NCI-H1436 treated with DMSO at 0.1 percent for 48 hours (cell line): ENCODE data around the gene PTPRCAP.
"Not testable (repeated sequence)": the region's sequence is repeated elsewhere in the genome, so short reads cannot be mapped to it uniquely, and the experiment has no call there.

Source experiments
- DNase-seq: peaks from one replicate; lab custom pipeline; 2025; lab: John Stamatoyannopoulos, UW

Gene PTPRCAP

GRCh38 chr11:67440229-67441097, 3.0 kb upstream of the PTPRCAP start:
- no peak for DNase-seq

GRCh38 chr11:67439321-67440228, 2.1 kb upstream of the PTPRCAP start:
- no peak for DNase-seq

GRCh38 chr11:67438158-67438902, 848 bp upstream of the PTPRCAP start:
- no peak for DNase-seq

GRCh38 chr11:67437809-67438157, 301 bp upstream of the PTPRCAP start:
- no peak for DNase-seq

GRCh38 chr11:67436459-67437081, 912 bp downstream of the PTPRCAP start:
- DNase-seq: no peak

GRCh38 chr11:67435727-67436458, 1.6 kb downstream of the PTPRCAP start:
- DNase-seq: no peak

- DNase-seq: no peak
These were observed 2.3 kb downstream of the PTPRCAP start for GRCh38 chr11:67435031-67435726.

- DNase-seq: no peak
These were observed 3.0 kb downstream of the PTPRCAP start for GRCh38 chr11:67434395-67434881.

- no peak for DNase-seq
These were observed 3.7 kb downstream of the PTPRCAP start for GRCh38 chr11:67433536-67434394.

GRCh38 chr11:67432655-67433349, 4.7 kb downstream of the PTPRCAP start:
- DNase-seq: no peak

GRCh38 chr11:67431346-67432249, 5.9 kb downstream of the PTPRCAP start:
- no peak for DNase-seq

- DNase-seq: no peak
These were observed 7.8 kb downstream of the PTPRCAP start for GRCh38 chr11:67429722-67430121.

- DNase-seq: no peak
These were observed 8.3 kb downstream of the PTPRCAP start for GRCh38 chr11:67429038-67429668.

GRCh38 chr11:67428052-67429001, 9.2 kb downstream of the PTPRCAP start, which contains the start of gene RPS6KB2:
Gene RPS6KB2, plus strand, starts transcription at chr11:67428494. Its CDS starts 52 bp downstream, at chr11:67428546.
- peak; percentile 93 for DNase-seq

GRCh38 chr11:67427364-67427859, 10.1 kb downstream of the PTPRCAP start:
- DNase-seq: not testable (repeated sequence)
